Heart right ventricle (tissue), 16 donors: ENCODE measurements around the gene JPT1. TPM values are rescaled to one million over a fixed set of nuclear protein-coding genes. Genes with fewer than 3 reads are reported as not detected.
A peak's percentile ranks its signal among the peaks of the same experiment; 100 is the strongest.

Source experiments
- ATAC-seq, 8 donors: fragments of 200-7000 bp; cut with Tn5 transposase; one replicate each; pipeline ENCODE4 v1.9.1; 2020; ENCODE audit warnings: mild to moderate bottlenecking in 8 of 8, moderate library complexity in 8 of 8, moderate number of reproducible peaks in 1 of 8
- DNase-seq, 2 donors: peaks; one replicate each; pipeline ENCODE4 v3.0.0-alpha.2; 2020
- H3K27ac ChIP-seq, 10 donors: fragments of 200-600 bp; sonication (generic) in 2 of 10; one replicate each; pipeline versions ENCODE4 v1.5.0 to v1.8.0; 2020 to 2022; ENCODE audit warnings: mild to moderate bottlenecking in 3 of 10
- H3K27me3 ChIP-seq, 7 donors: fragments of 200-600 bp; one replicate each; pipeline ENCODE4 v1.8.0; 2021 to 2022; ENCODE audit warnings: mild to moderate bottlenecking in 2 of 7
- H3K36me3 ChIP-seq, 9 donors: fragments of 200-600 bp; sonication (generic) in 1 of 9; one replicate each; pipeline versions ENCODE4 v1.5.0 to v1.8.0; 2020 to 2022; ENCODE audit warnings: mild to moderate bottlenecking in 2 of 9
- H3K4me1 ChIP-seq, 9 donors: fragments of 200-600 bp; sonication (generic) in 1 of 9; one replicate each; pipeline versions ENCODE4 v1.5.0 to v1.8.0; 2020 to 2022; ENCODE audit warnings: mild to moderate bottlenecking in 4 of 9
- H3K4me3 ChIP-seq, 10 donors: fragments of 200-600 bp; sonication (generic) in 2 of 10; one replicate each; pipeline versions ENCODE4 v1.5.0 to v1.8.0; 2020 to 2022; ENCODE audit warnings: mild to moderate bottlenecking in 7 of 10, moderate library complexity in 2 of 10
- H3K9me3 ChIP-seq, 11 donors: fragments of 200-600 bp in 10 of 11; sonication (generic) in 2 of 11; one replicate each; pipeline versions ENCODE4 v1.5.0 to v1.8.0; 2013 to 2022; ENCODE audit warnings: mild to moderate bottlenecking in 2 of 11, control low read depth in 1 of 11, moderate library complexity in 1 of 11
- CTCF ChIP-seq, 9 donors: fragments of 200-600 bp; sonication (generic) in 2 of 9; IDR thresholded peaks; one replicate each; pipeline versions ENCODE4 v1.5.0 to v1.8.0; 2021 to 2022; ENCODE audit warnings: antibody characterized with exemption in 9 of 9, mild to moderate bottlenecking in 5 of 9, moderate library complexity in 1 of 9
- WGBS, 2 donors: extraction: QIAGEN DNeasy Blood & Tissue Kit; methylation state at CpG; one replicate each; pipeline ENCODE4 v1.1.7; 2013; ENCODE audit warnings: inconsistent platforms in 1 of 2; 5-methylcytosine and 5-hydroxymethylcytosine counted together
- intact Hi-C, 10 donors: fragments of 100-400 bp; cut with DNase I; formaldehyde crosslinking; loops; one replicate each; pipeline versions ENCODE4 v1.11.1 to v1.14.2; 2022
- polyA plus RNA-seq, 2 donors: library from polyadenylated mRNA; stranded (reverse); fragments of 200-250 nt; gene quantifications; one replicate each; pipeline ENCODE4 v1.2.3, GENCODE V29; 2013
- total RNA-seq, 10 donors: library from RNA; stranded (reverse); fragmentation: NEBNext Ultra II Directional in 3 of 10; extraction: Animal tissue kit (Norgen Biotek cat#: 25700) in 3 of 10; gene quantifications; one replicate each; pipeline versions ENCODE4 v1.2.1 to v1.2.4, GENCODE V29; 2021 to 2023
- donor health status: Arrhythmogenic right ventricular cardiomyopathy.
- donor health status: ischemic (EF 13 %, LVEDD 7.1; RV severe dilation, severe dysfunction).
- donor health status: healthy with polysubstance abuse.
- donor health status: DM: no; HTN: yes; CAD: no.
- donor health status: DM: no; HTN: no; CAD: no.
- donor health status: ischemic (EF 25% LVEDD 6.9; RV normal size, moderate dysfunction).
- donor health status: ischemic (EF 25% LVEDD 5.7; RV mildly dilated, moderate dysfunction).
- donor health status: healthy.
- donor health status: DM: yes; HTN: yes; CAD: no.
- donor health status: Ischemic cardiomyopathy.
- donor health status: ischemic (EF 35%, LVEDD 5.7; RV mildly dilated, moderate dysfunction).
- donor health status: nonischemic (EF 11% LVEDD 7.7; RV severe dilation, severe dysfunction).
- donor health status: DM: yes; HTN: yes; CAD: no.
- donor health status: PGD.
- donor health status: ischemic (EF 29% LVEDD 5.4; RV normal size, mild dysfunction).
- donor health status: nonischemic (EF 23%, LVEDD 6.1; RV moderate dilation, normal function).

Gene JPT1
- total and polyA plus RNA-seq, 12 donors: 6.7 to 61.6 (median 14.7) TPM

GRCh38 chr17:75105126-75106080 lies 48.9 kb downstream of the JPT1 start:
- H3K27ac ChIP-seq: no peak overlapping the region
- H3K36me3 ChIP-seq: peaks cover 0 to 27% (median 3%) of the 10 kb centered on the region in 9 donors
- TF ChIP-seq CTCF (IDR thresholded peaks at IDR 0.05): peak; percentile 45 to 81 (median 68)
- intact Hi-C loops: loop anchor here in 2 of 10 donors (5.0 to 10.0 kb wide), 3 partner anchors 33 to 299 kb away; partner anchors contain the start of genes ATP5PD (in 1 of the 2), GRB2 (in 1 of the 2) and KCTD2 (in 1 of the 2)
- peaks cover 4 to 31% (median 11%) of the 10 kb centered on the region in 9 donors for H3K4me1 ChIP-seq
- 68% methylated on average over 20 of the region's 20 CpGs for WGBS, 2 donors
- DNase-seq: no peak
- H3K9me3 ChIP-seq: no peaks in the 10 kb centered on the region
- H3K27me3 ChIP-seq: no peaks in the 10 kb centered on the region
- H3K4me3 ChIP-seq: no peak overlapping the region
- ATAC-seq: peak in 5 of 8 donors; percentile 30 to 58 (median 46)

GRCh38 chr17:75103601-75104554 lies 50.4 kb downstream of the JPT1 start:
- no peaks in the 10 kb centered on the region for H3K27me3 ChIP-seq
- peaks cover 0 to 21% (median 0%) of the 10 kb centered on the region in 9 donors for H3K4me1 ChIP-seq
- no peak for DNase-seq
- TF ChIP-seq CTCF (IDR thresholded peaks at IDR 0.05): no peak
- H3K36me3 ChIP-seq: peaks cover 0 to 42% (median 16%) of the 10 kb centered on the region in 9 donors
- intact Hi-C loops: loop anchor here in 1 of 10 donors (10.0 kb wide), 1 partner anchor 301 kb away; the partner anchor contains the start of gene GRB2
- H3K27ac ChIP-seq: peak overlapping the region in 3 of 10 donors; percentile 4 to 16 (median 12)
- ATAC-seq: peak in 4 of 8 donors; percentile 13 to 62 (median 20)
- 75 to 80% methylated on average over 13 of the region's 14 CpGs for WGBS, 2 donors
- no peak overlapping the region for H3K4me3 ChIP-seq
- H3K9me3 ChIP-seq: no peaks in the 10 kb centered on the region

GRCh38 chr17:75102385-75102821 lies 51.9 kb downstream of the JPT1 start:
- DNase-seq: no peak
- ATAC-seq: no peak
- intact Hi-C loops: loop anchor here in 1 of 10 donors (10.0 kb wide), 1 partner anchor 302 kb away; the partner anchor contains the start of gene GRB2

More at GRCh38 chr17:75102385-75102821, 51.9 kb downstream of the JPT1 start:
- no peaks in the 10 kb centered on the region for H3K9me3 ChIP-seq
- H3K27me3 ChIP-seq: no peaks in the 10 kb centered on the region
- H3K4me1 ChIP-seq: peaks cover 0 to 17% (median 0%) of the 10 kb centered on the region in 9 donors
- H3K36me3 ChIP-seq: peaks cover 0 to 56% (median 27%) of the 10 kb centered on the region in 9 donors
- TF ChIP-seq CTCF (IDR thresholded peaks at IDR 0.05): no peak
- H3K4me3 ChIP-seq: no peak overlapping the region
- no peak overlapping the region for H3K27ac ChIP-seq
- 69 to 79% methylated on average over 12 of the region's 12 CpGs for WGBS, 2 donors
